IMR-90 (cell line): Measurements from ENCODE around the gene KLK8. TPM values are rescaled to one million over a fixed set of nuclear protein-coding genes. Genes with fewer than 3 reads are reported as not detected.
A peak's percentile ranks its signal among the peaks of the same experiment; 100 is the strongest.

Experiments
- ATAC-seq: fragments of 200-7000 bp; cut with Tn5 transposase; 2 replicates; pipeline ENCODE4 v1.9.1; 2020; ENCODE audit warnings: low read depth, mild to moderate bottlenecking, moderate library complexity
- BruUV-seq: library from RNA; stranded (reverse); fragments of 400-500 nt; replicated peaks from 2 replicates; lab custom pipeline; 2021; lab: Mats Ljungman, UMichigan
- CTCF ChIA-PET: fragments of 300-600 bp; formaldehyde crosslinking; extraction: SDS; loops from one replicate; lab custom pipeline; 2021; ENCODE audit warnings: antibody characterized with exemption; lab: Yijun Ruan, JAX
- POLR2A ChIA-PET: fragments of 300-600 bp; sonication (Branson Sonifier 250); formaldehyde crosslinking; loops from one replicate; lab custom pipeline; 2022; ENCODE audit warnings: antibody characterized with exemption; ENCODE audit not compliant: unreplicated experiment; lab: Charles Lee
- DNase-seq: peaks from one replicate; pipeline ENCODE4 v3.0.0; 2013
- H2AFZ ChIP-seq: replicated peaks from 2 replicates; pipeline ENCODE3; 2013; ENCODE audit warnings: low read length, mild to moderate bottlenecking; ENCODE audit not compliant: poor library complexity
- H2AK5ac ChIP-seq: 2 replicates; pipeline ENCODE4 v1.6.1; 2013; ENCODE audit warnings: low read depth, low read length, inconsistent platforms
- H2AK9ac ChIP-seq: replicated peaks from 2 replicates; pipeline ENCODE3; 2013; ENCODE audit warnings: mild to moderate bottlenecking, low read depth, low read length, moderate library complexity; ENCODE audit not compliant: poor library complexity
- H2BK120ac ChIP-seq: 2 replicates; pipeline ENCODE4 v1.6.1; 2013; ENCODE audit warnings: low read depth, low read length, inconsistent platforms
- H2BK15ac ChIP-seq: 3 replicates; pipeline ENCODE4 v1.6.1; 2013; ENCODE audit warnings: low read depth, low read length, inconsistent platforms
- H2BK20ac ChIP-seq: 2 replicates; pipeline ENCODE4 v1.6.1; 2013; ENCODE audit warnings: low read depth, mild to moderate bottlenecking, inconsistent platforms, low read length, moderate library complexity
- H2BK5ac ChIP-seq: 2 replicates; pipeline ENCODE4 v1.6.1; 2013; ENCODE audit warnings: mild to moderate bottlenecking, low read depth, low read length, inconsistent platforms; ENCODE audit not compliant: poor library complexity, severe bottlenecking
- H3K14ac ChIP-seq: replicated peaks from 2 replicates; pipeline ENCODE4 v1.6.1; 2013; ENCODE audit warnings: low read depth, low read length, inconsistent platforms
- H3K18ac ChIP-seq: 2 replicates; pipeline ENCODE4 v1.6.1; 2013; ENCODE audit warnings: low read depth, low read length, control low read depth
- H3K23ac ChIP-seq: 2 replicates; pipeline ENCODE4 v1.6.1; 2013; ENCODE audit warnings: low read depth, low read length, inconsistent platforms
- H3K27ac ChIP-seq: 2 replicates; pipeline ENCODE4 v1.5.1; 2013; ENCODE audit warnings: mild to moderate bottlenecking, control low read depth, low read length; ENCODE audit not compliant: insufficient read depth
- H3K27me3 ChIP-seq: 2 replicates; pipeline ENCODE4 v1.6.1; 2013; ENCODE audit warnings: low read length; ENCODE audit not compliant: control insufficient read depth, insufficient read depth
- H3K36me3 ChIP-seq: 2 replicates; pipeline ENCODE4 v1.6.1; 2013; ENCODE audit warnings: low read length, mixed read lengths; ENCODE audit not compliant: control insufficient read depth, insufficient read depth
- H3K4ac ChIP-seq: 2 replicates; pipeline ENCODE4 v1.6.1; 2013; ENCODE audit warnings: low read depth, low read length, inconsistent platforms
- H3K4me1 ChIP-seq: 2 replicates; pipeline ENCODE4 v1.6.1; 2013; ENCODE audit warnings: low read length, mixed read lengths; ENCODE audit not compliant: control insufficient read depth, insufficient read depth
- H3K4me2 ChIP-seq: 2 replicates; pipeline ENCODE4 v1.6.1; 2013; ENCODE audit warnings: low read depth, mild to moderate bottlenecking, control low read depth, low read length, moderate library complexity
- H3K4me3 ChIP-seq: 2 replicates; pipeline ENCODE4 v1.5.1; 2013; ENCODE audit warnings: low read depth, mild to moderate bottlenecking, control low read depth, low read length, moderate library complexity; ENCODE audit not compliant: insufficient read depth
- H3K56ac ChIP-seq: 2 replicates; pipeline ENCODE4 v1.6.1; 2013; ENCODE audit warnings: low read length, inconsistent platforms; ENCODE audit not compliant: insufficient read depth; ENCODE audit errors: extremely low read depth
- H3K79me1 ChIP-seq, 2 experiments: 2 replicates each; pipeline ENCODE4 v1.6.1; 2013; ENCODE audit warnings: low read length in 2 of 2, inconsistent platforms in 1 of 2, low read depth in 1 of 2
- H3K9ac ChIP-seq: 2 replicates; pipeline ENCODE4 v1.6.1; 2013; ENCODE audit warnings: low read depth, low read length, control low read depth
- H3K9me1 ChIP-seq: 2 replicates; pipeline ENCODE4 v1.6.1; 2013; ENCODE audit warnings: low read length, inconsistent platforms; ENCODE audit not compliant: insufficient read depth
- H3K9me3 ChIP-seq: 2 replicates; pipeline ENCODE4 v1.6.1; 2013; ENCODE audit warnings: low read length; ENCODE audit not compliant: control insufficient read depth, insufficient read depth
- H4K20me1 ChIP-seq: 2 replicates; pipeline ENCODE4 v1.6.1; 2013; ENCODE audit warnings: low read length, inconsistent platforms; ENCODE audit not compliant: insufficient read depth
- H4K5ac ChIP-seq: 2 replicates; pipeline ENCODE4 v1.6.1; 2013; ENCODE audit warnings: mild to moderate bottlenecking, low read depth, low read length, control low read depth
- H4K8ac ChIP-seq, 2 experiments: 2 replicates each; pipeline ENCODE4 v1.6.1; 2013; ENCODE audit warnings: low read depth in 2 of 2, low read length in 2 of 2, control low read depth in 1 of 2, inconsistent platforms in 1 of 2
- H4K91ac ChIP-seq: 2 replicates; pipeline ENCODE4 v1.6.1; 2013; ENCODE audit warnings: low read depth, low read length, inconsistent platforms; ENCODE audit not compliant: insufficient read depth
- BHLHE40 ChIP-seq: fragments of 150-350 bp; IDR thresholded peaks from 2 replicates; pipeline ENCODE4 v1.6.1; 2016; ENCODE audit warnings: mild to moderate bottlenecking, low read depth, low read length
- CEBPB ChIP-seq: IDR thresholded peaks from 2 replicates; pipeline ENCODE4 v1.6.1; 2012; ENCODE audit warnings: low read depth, low read length, improper control_type of control experiment
- CHD1 ChIP-seq: IDR thresholded peaks from 2 replicates; pipeline ENCODE4 v1.6.1; 2012; ENCODE audit warnings: low read depth, low read length, improper control_type of control experiment
- ELK1 ChIP-seq: fragments of 150-350 bp; IDR thresholded peaks from 2 replicates; pipeline ENCODE4 v1.6.1; 2016; ENCODE audit warnings: low read depth, mild to moderate bottlenecking, low read length, moderate library complexity, borderline replicate concordance
- FOS ChIP-seq: fragments of 150-350 bp; IDR thresholded peaks from 2 replicates; pipeline ENCODE4 v1.6.1; 2016; ENCODE audit warnings: low read depth, low read length
- MAZ ChIP-seq: IDR thresholded peaks from 2 replicates; pipeline ENCODE4 v1.6.1; 2012; ENCODE audit warnings: low read depth, mild to moderate bottlenecking, low read length, improper control_type of control experiment, moderate library complexity, borderline replicate concordance
- MXI1 ChIP-seq: IDR thresholded peaks from 2 replicates; pipeline ENCODE4 v1.6.1; 2012; ENCODE audit warnings: low read depth, mild to moderate bottlenecking, low read length, moderate library complexity, borderline replicate concordance
- NFE2L2 ChIP-seq: fragments of 150-350 bp; IDR thresholded peaks from 2 replicates; pipeline ENCODE4 v1.6.1; 2016; ENCODE audit warnings: low read depth, mild to moderate bottlenecking, low read length
- RAD21 ChIP-seq: IDR thresholded peaks from 2 replicates; pipeline ENCODE4 v1.6.1; 2012; ENCODE audit warnings: low read length, improper control_type of control experiment
- RCOR1 ChIP-seq: IDR thresholded peaks from 2 replicates; pipeline ENCODE4 v1.6.1; 2012; ENCODE audit warnings: mild to moderate bottlenecking, low read length, improper control_type of control experiment; ENCODE audit not compliant: insufficient replicate concordance
- RFX5 ChIP-seq: IDR thresholded peaks from 2 replicates; pipeline ENCODE4 v1.8.0; 2012; ENCODE audit warnings: low read depth, mild to moderate bottlenecking, low read length, moderate library complexity
- SMC3 ChIP-seq: fragments of 150-350 bp; IDR thresholded peaks from 2 replicates; pipeline ENCODE4 v1.6.1; 2016; ENCODE audit warnings: low read depth, mild to moderate bottlenecking, antibody characterized with exemption, low read length, moderate library complexity
- WGBS, 2 experiments: methylation state at CpG; one replicate each; pipeline versions ENCODE4 v1.1.5 to v1.1.7; 2013; ENCODE audit warnings: missing lambda C conversion rate in 2 of 2; ENCODE audit not compliant: insufficient read length in 1 of 2; ENCODE audit errors: extremely low coverage in 2 of 2; 5-methylcytosine and 5-hydroxymethylcytosine counted together
- dilution Hi-C: fragments of 300-500 bp; cut with HindIII; formaldehyde crosslinking; loops from one replicate; pipeline ENCODE4 v1.14.3; 2018; ENCODE audit warnings: low sequenced_read_pairs; ENCODE audit not compliant: unreplicated experiment
- in situ Hi-C: fragments of 300-500 bp; cut with MboI; formaldehyde crosslinking; loops from 3 replicates; pipeline ENCODE4 v1.14.3; 2019; ENCODE audit warnings: low sequenced_read_pairs, inconsistent platforms, mixed read lengths
- intact Hi-C: fragments of 100-400 bp; cut with micrococcal nuclease; formaldehyde crosslinking; loops from 2 replicates; pipeline ENCODE4 v1.10.0; 2022
- polyA plus RNA-seq, 3 experiments: library from polyadenylated mRNA; depleted of rRNA; stranded (reverse); fragments of >200 nt; gene quantifications; 2 replicates each; pipeline ENCODE4 v1.2.3, GENCODE V29; 2012; ENCODE audit warnings: low replicate concordance in 1 of 3
- total RNA-seq: library from RNA; depleted of rRNA; stranded (reverse); fragments of >200 nt; gene quantifications from 2 replicates; pipeline ENCODE4 v1.2.3, GENCODE V29; 2012
- TF ChIP-seq, protein P1 (sequence below): conservative IDR thresholded peaks from 2 replicates; pipeline ENCODE4 v1.5.1; 2012; ENCODE audit warnings: mild to moderate bottlenecking, low read depth, low read length, improper control_type of control experiment
- TF ChIP-seq, protein P2 (sequence below): fragments of 150-350 bp; IDR thresholded peaks from 2 replicates; pipeline ENCODE4 v1.6.1; 2017; ENCODE audit warnings: mild to moderate bottlenecking, antibody characterized with exemption, low read length, low read depth

KLK8 gene
- total and polyA plus RNA-seq, 2 of the 4 experiments (the other 2 are of a cell fraction): not detected

DNA sequence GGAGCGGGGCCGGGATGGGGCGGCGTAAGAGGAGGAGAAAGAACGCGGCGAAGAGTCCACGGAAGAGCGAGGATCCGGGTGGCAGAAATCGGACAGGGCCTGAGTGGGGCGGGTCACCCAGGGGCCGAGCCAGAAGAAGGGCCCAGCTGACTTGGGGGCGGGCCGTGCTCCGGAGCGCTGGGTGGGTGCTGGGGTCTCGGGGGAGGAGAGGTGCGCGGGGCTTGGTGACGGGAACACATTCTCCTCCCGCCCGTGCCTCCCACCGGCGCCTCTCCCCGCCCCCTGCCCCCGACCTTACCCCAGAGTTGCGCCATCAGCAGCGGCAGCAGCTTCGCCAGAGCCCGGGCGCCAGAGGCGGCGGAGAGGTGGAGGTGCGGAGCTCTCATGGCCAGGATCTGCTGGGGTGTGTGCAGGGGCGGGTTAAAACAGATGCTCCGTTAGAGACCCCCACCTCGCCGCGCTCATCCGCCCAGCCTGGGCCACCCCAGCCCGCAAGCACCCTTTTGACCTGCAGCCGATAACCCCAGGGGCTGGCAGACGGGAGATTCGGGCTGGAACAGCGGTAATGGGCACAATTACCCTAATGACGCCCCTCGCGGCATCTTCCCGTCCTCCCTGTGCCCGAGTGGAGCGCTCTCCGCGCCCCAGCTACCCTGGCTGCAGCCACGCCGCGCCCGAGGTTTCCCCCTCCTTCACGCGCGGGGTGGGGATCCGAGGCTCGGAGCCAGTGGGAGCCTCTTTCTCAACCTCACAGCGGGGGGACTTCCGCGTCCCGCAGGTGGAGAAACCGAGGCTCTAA lies 17.5 kb upstream of the KLK8 start:
- peak overlapping the region; percentile 40; the same call in 1 of the 2 replicates for H3K4me2 ChIP-seq
- H3K4me3 ChIP-seq: peak overlapping the region; percentile 4; the same call in 1 of the 2 replicates
- BruUV-seq: no TSS peak
- ATAC-seq (peak; percentile 14; the same call in 1 of the 2 replicates), DNase-seq (no peak)
- H2AK5ac ChIP-seq: no peak overlapping the region
- no peak overlapping the region for H4K8ac ChIP-seq
- CTCF ChIA-PET: interaction anchor here (0.5 kb wide), 1 partner anchor 45 kb away, joined by 7 read pairs; no protein-coding TSS in a partner anchor
- no peaks in the 10 kb centered on the region; the same call in 1 of the 2 replicates for H3K9me3 ChIP-seq
- H3K9me1 ChIP-seq: no peaks in the 10 kb centered on the region
- no peak overlapping the region for H2BK120ac ChIP-seq
- no peaks in the 10 kb centered on the region for H3K36me3 ChIP-seq
- in situ Hi-C loops: no loop called here
- no peak overlapping the region for H3K56ac ChIP-seq
- H3K4ac ChIP-seq: no peak overlapping the region
- no peak overlapping the region for H3K9ac ChIP-seq
- no peak overlapping the region for H4K5ac ChIP-seq
- H4K20me1 ChIP-seq: no peaks in the 10 kb centered on the region
- POLR2A ChIA-PET: no interaction called here
- intact Hi-C loops: loop anchor here (10.0 kb wide), 1 partner anchor 664 kb away; no protein-coding TSS in a partner anchor
- H3K23ac ChIP-seq: no peak overlapping the region
- dilution Hi-C loops: no loop called here
- H2AFZ ChIP-seq: peak overlapping the region; percentile 56
- H3K18ac ChIP-seq: no peak overlapping the region
- no peaks in the 10 kb centered on the region for H3K4me1 ChIP-seq
- H2BK15ac ChIP-seq: no peak overlapping the region
- no peak overlapping the region for H4K91ac ChIP-seq
- no peaks in the 10 kb centered on the region for H3K79me1 ChIP-seq
- H3K27ac ChIP-seq: no peak overlapping the region
- no peak overlapping the region for H3K14ac ChIP-seq
- H2BK20ac ChIP-seq: no peak overlapping the region
- H3K27me3 ChIP-seq: peaks cover 19% of the 10 kb centered on the region
- WGBS, 2 experiments: 0% methylated on average over 2 of the region's 68 CpGs; no CpG with 5 or more reads in 1 of the 2 experiments
- H2AK9ac ChIP-seq: no peak overlapping the region
- no peak overlapping the region for H2BK5ac ChIP-seq
- no peak for TF ChIP-seq CHD1
- no peak for TF ChIP-seq RFX5
- TF ChIP-seq, protein P1, sequence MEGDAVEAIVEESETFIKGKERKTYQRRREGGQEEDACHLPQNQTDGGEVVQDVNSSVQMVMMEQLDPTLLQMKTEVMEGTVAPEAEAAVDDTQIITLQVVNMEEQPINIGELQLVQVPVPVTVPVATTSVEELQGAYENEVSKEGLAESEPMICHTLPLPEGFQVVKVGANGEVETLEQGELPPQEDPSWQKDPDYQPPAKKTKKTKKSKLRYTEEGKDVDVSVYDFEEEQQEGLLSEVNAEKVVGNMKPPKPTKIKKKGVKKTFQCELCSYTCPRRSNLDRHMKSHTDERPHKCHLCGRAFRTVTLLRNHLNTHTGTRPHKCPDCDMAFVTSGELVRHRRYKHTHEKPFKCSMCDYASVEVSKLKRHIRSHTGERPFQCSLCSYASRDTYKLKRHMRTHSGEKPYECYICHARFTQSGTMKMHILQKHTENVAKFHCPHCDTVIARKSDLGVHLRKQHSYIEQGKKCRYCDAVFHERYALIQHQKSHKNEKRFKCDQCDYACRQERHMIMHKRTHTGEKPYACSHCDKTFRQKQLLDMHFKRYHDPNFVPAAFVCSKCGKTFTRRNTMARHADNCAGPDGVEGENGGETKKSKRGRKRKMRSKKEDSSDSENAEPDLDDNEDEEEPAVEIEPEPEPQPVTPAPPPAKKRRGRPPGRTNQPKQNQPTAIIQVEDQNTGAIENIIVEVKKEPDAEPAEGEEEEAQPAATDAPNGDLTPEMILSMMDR: no peak
- no peak for TF ChIP-seq MXI1
- TF ChIP-seq NFE2L2: no peak
- no peak for TF ChIP-seq SMC3
- TF ChIP-seq RCOR1: no peak
- TF ChIP-seq, protein P2, sequence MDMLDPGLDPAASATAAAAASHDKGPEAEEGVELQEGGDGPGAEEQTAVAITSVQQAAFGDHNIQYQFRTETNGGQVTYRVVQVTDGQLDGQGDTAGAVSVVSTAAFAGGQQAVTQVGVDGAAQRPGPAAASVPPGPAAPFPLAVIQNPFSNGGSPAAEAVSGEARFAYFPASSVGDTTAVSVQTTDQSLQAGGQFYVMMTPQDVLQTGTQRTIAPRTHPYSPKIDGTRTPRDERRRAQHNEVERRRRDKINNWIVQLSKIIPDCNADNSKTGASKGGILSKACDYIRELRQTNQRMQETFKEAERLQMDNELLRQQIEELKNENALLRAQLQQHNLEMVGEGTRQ: no peak
- no peak for TF ChIP-seq RAD21
- no peak for TF ChIP-seq CEBPB
- TF ChIP-seq ELK1: no peak
- no peak for TF ChIP-seq FOS
- TF ChIP-seq BHLHE40: no peak
- no peak for TF ChIP-seq MAZ
